CD4-positive, alpha-beta memory T cell (primary cell): ENCODE measurements around the gene TMBIM4. TPM values are rescaled to one million over a fixed set of nuclear protein-coding genes. Genes with fewer than 3 reads are reported as not detected.

Experiments used
- CTCF ChIA-PET: fragments of 350-600 bp; sonication (Branson Sonifier 250); formaldehyde crosslinking; loops from one replicate; lab custom pipeline; 2021; ENCODE audit warnings: inconsistent platforms; ENCODE audit not compliant: partially characterized antibody; lab: Charles Lee
- POLR2A ChIA-PET: fragments of 350-600 bp; sonication (Branson Sonifier 250); formaldehyde crosslinking; loops from one replicate; lab custom pipeline; 2021; ENCODE audit not compliant: partially characterized antibody; lab: Charles Lee
- DNase-seq, 5 donors: peaks; one replicate each; pipeline versions ENCODE4 v3.0.0 to v3.0.0-alpha.2; 2020 to 2022; ENCODE audit warnings: mixed read lengths in 1 of 5
- H3K27ac ChIP-seq: one replicate; pipeline ENCODE4 v1.7.0; 2013; ENCODE audit warnings: low read depth, low read length
- H3K27me3 ChIP-seq: 2 replicates; pipeline ENCODE4 v1.7.0; 2013; ENCODE audit warnings: mild to moderate bottlenecking, low read length, moderate library complexity; ENCODE audit not compliant: insufficient read depth
- H3K36me3 ChIP-seq: 2 replicates; pipeline ENCODE4 v1.7.0; 2013; ENCODE audit warnings: mild to moderate bottlenecking, low read length, moderate library complexity; ENCODE audit not compliant: insufficient read depth
- H3K4me1 ChIP-seq: 2 replicates; pipeline ENCODE4 v1.7.0; 2013; ENCODE audit warnings: mild to moderate bottlenecking, low read length, moderate library complexity; ENCODE audit not compliant: insufficient read depth
- H3K4me3 ChIP-seq, 2 donors: one replicate each; pipeline ENCODE4 v1.7.0; 2013; ENCODE audit warnings: low read length in 2 of 2, mild to moderate bottlenecking in 1 of 2
- H3K9me3 ChIP-seq, 2 donors: one replicate each; pipeline ENCODE4 v1.7.0; 2013; ENCODE audit warnings: low read length in 2 of 2, control low read depth in 1 of 2; ENCODE audit not compliant: control insufficient read depth in 1 of 2
- H3K27ac Mint-ChIP-seq, 7 donors: one replicate each; pipeline ENCODE4 v1.8.0; 2020 to 2021; ENCODE audit warnings: mixed read lengths in 7 of 7, mild to moderate bottlenecking in 6 of 7, inconsistent platforms in 3 of 7, moderate library complexity in 3 of 7
- H3K27me3 Mint-ChIP-seq, 2 donors: one replicate each; pipeline ENCODE4 v1.8.0; 2020 to 2021; ENCODE audit warnings: mixed read lengths in 2 of 2
- H3K36me3 Mint-ChIP-seq, 2 donors: one replicate each; pipeline ENCODE4 v1.8.0; 2020 to 2021; ENCODE audit warnings: mixed read lengths in 2 of 2, inconsistent platforms in 1 of 2, mild to moderate bottlenecking in 1 of 2
- H3K4me1 Mint-ChIP-seq, 4 donors: one replicate each; pipeline ENCODE4 v1.8.0; 2020 to 2021; ENCODE audit warnings: mixed read lengths in 4 of 4, mild to moderate bottlenecking in 1 of 4
- H3K4me3 Mint-ChIP-seq, 8 donors: one replicate each; pipeline ENCODE4 v1.8.0; 2020 to 2021; ENCODE audit warnings: mixed read lengths in 8 of 8, mild to moderate bottlenecking in 7 of 8, moderate library complexity in 6 of 8, inconsistent platforms in 3 of 8
- H3K9me3 Mint-ChIP-seq, 8 donors: one replicate each; pipeline ENCODE4 v1.8.0; 2020 to 2021; ENCODE audit warnings: mixed read lengths in 8 of 8, mild to moderate bottlenecking in 5 of 8, inconsistent platforms in 3 of 8, moderate library complexity in 1 of 8
- intact Hi-C: fragments of 100-400 bp; cut with micrococcal nuclease; formaldehyde crosslinking; loops from one replicate; pipeline ENCODE4 v1.15.1; 2023
- polyA plus RNA-seq, 2 donors: library from polyadenylated mRNA; unstranded; fragments of 300-500 nt; fragmentation: Illumina TruSeq; gene quantifications; one replicate each; pipeline ENCODE4 v1.2.3, GENCODE V29; 2021
- total RNA-seq, 2 experiments: library from RNA; stranded (reverse); gene quantifications; one replicate each; pipeline ENCODE4 v1.2.3, GENCODE V29; 2021

The TMBIM4 gene
- total and polyA plus RNA-seq, 4 experiments from 2014 or later = 98.5 to 486 (median 196) TPM

DNA sequence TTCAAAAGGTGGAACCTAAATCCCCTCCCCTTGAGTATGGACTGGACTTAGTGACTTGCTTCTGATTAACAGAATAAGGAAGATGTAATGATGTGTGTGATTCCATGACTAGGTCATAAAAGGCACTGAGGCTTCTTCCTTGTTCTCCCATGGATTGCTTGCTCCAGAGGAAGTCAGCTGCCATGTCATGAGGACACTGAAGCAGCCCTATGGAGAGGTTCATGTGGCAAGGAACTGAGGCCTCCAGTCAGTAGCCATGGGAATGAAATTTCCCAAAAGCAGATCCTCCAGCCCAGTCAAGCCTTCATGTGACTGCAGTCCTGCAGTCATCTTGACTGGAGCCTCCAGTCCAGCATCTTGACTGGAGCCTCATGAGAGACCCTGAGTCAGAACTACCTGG, 10.7 kb downstream of the TMBIM4 start:
- Mint-ChIP-seq H3K4me1 (peaks cover 35 to 85% (median 64%) of the 10 kb centered on the region in 4 donors), H3K27me3 (no peaks in the 10 kb centered on the region), H3K27ac (peak overlapping the region in 2 of 7 donors; percentile 53 to 57), H3K9me3 (no peaks in the 10 kb centered on the region), H3K4me3 (no peak overlapping the region), H3K36me3 (peaks cover 35 to 43% of the 10 kb centered on the region in 2 donors)
- peaks cover 26% of the 10 kb centered on the region for H3K4me1 ChIP-seq
- CTCF ChIA-PET = interaction anchor here (1.0 to 1.7 kb wide), 3 partner anchors 9 to 111 kb away, joined by 3 to 8 read pairs (median 6); no protein-coding TSS in a partner anchor
- no peak for DNase-seq
- intact Hi-C loops = no loop called here
- no peaks in the 10 kb centered on the region for H3K27me3 ChIP-seq
- H3K4me3 ChIP-seq = no peak overlapping the region
- POLR2A ChIA-PET = interaction anchor here (3.0 kb wide), 1 partner anchor 10 kb away, joined by 25 read pairs; the partner anchor contains the start of gene TMBIM4
- no peaks in the 10 kb centered on the region for H3K9me3 ChIP-seq
- no peak overlapping the region for H3K27ac ChIP-seq
- H3K36me3 ChIP-seq = no peaks in the 10 kb centered on the region

DNA sequence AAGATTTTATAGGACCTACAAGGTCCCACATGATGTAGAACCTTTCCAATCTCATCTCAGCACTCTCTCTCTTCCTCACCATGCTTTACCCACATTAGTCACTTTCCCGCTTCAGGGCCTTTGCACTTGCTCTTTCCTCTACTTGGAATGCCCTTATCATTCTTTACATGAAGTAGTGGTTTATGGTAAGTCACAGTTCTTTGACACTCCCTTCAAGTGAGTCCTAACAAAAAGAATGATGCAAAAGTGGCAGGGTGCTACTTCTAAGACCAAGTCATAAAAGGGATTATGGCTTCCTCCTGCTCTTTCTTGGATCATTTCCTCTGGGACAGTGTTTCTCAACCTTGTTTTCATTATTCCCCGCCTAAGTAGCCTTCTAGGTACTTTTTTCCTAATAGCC, 13.1 kb downstream of the TMBIM4 start:
- Histone ChIP-seq H3K9me3 (no peaks in the 10 kb centered on the region), H3K4me3 (no peak overlapping the region), H3K27me3 (no peaks in the 10 kb centered on the region), H3K36me3 (no peaks in the 10 kb centered on the region), H3K4me1 (peaks cover 7% of the 10 kb centered on the region), H3K27ac (no peak overlapping the region)
- DNase-seq = no peak
- H3K9me3 Mint-ChIP-seq = no peaks in the 10 kb centered on the region
- H3K4me1 Mint-ChIP-seq = peaks cover 22 to 64% (median 49%) of the 10 kb centered on the region in 4 donors
- H3K27ac Mint-ChIP-seq = no peak overlapping the region
- CTCF ChIA-PET = no interaction called here
- intact Hi-C loops = no loop called here
- no peaks in the 10 kb centered on the region for H3K27me3 Mint-ChIP-seq
- H3K4me3 Mint-ChIP-seq = peak overlapping the region in 2 of 8 donors; percentile 4 to 47
- peaks cover 20 to 45% of the 10 kb centered on the region in 2 donors for H3K36me3 Mint-ChIP-seq
- POLR2A ChIA-PET = interaction anchor here (0.7 kb wide), 1 partner anchor 13 kb away, joined by 3 read pairs; the partner anchor contains the start of gene TMBIM4

DNA sequence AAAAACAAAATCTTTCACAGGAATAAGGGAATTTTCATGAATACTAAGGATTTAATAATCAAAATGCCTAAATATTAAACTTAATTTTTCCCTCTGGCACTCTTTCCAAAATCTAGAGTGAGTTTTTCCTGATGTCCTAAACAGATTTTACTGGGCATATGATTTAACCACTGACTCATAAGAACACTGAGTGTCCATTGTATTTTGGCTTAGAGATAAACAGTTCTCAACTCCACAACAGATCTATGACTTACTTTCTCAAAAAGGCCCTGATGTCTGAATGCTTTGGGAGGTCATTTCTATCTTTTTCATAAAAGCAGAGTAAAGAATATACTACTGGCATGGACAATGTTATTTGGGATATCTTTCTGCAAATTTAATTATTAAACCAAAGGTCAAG, 15.0 kb downstream of the TMBIM4 start:
- Histone ChIP-seq H3K4me1 (peaks cover 7% of the 10 kb centered on the region), H3K9me3 (no peaks in the 10 kb centered on the region), H3K27ac (no peak overlapping the region), H3K27me3 (no peaks in the 10 kb centered on the region), H3K36me3 (no peaks in the 10 kb centered on the region), H3K4me3 (no peak overlapping the region)
- POLR2A ChIA-PET = no interaction called here
- Mint-ChIP-seq H3K4me3 (no peak overlapping the region), H3K36me3 (peaks cover 23 to 48% of the 10 kb centered on the region in 2 donors), H3K9me3 (no peaks in the 10 kb centered on the region), H3K27me3 (no peaks in the 10 kb centered on the region), H3K4me1 (peaks cover 22 to 53% (median 42%) of the 10 kb centered on the region in 4 donors), H3K27ac (peak overlapping the region in 1 of 7 donors; percentile 34)
- no peak for DNase-seq
- CTCF ChIA-PET = no interaction called here
- intact Hi-C loops = no loop called here

DNA sequence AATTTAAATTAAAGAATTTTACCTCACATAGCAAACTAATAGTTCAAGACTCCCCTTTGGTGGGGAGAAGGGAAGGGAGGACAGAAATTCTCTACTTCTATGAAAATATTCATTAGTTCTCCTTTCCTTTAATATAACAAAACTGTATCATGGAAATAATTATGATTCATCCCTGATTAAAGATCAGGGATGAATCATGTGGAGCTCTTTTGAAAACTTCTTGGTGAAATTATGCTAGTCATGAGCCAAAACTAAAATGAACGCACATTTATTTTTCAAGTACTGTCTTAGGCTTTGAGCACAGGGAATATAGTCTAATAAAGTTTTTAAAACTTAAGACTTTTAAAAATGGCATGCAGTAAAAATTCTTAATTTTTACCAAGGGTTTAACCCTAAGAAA, 17.1 kb downstream of the TMBIM4 start:
- ChIA-PET POLR2A (no interaction called here), CTCF (no interaction called here)
- Mint-ChIP-seq H3K27me3 (no peaks in the 10 kb centered on the region), H3K4me3 (no peak overlapping the region), H3K36me3 (peaks cover 14 to 49% of the 10 kb centered on the region in 2 donors), H3K4me1 (peaks cover 21 to 47% (median 30%) of the 10 kb centered on the region in 4 donors), H3K27ac (no peak overlapping the region), H3K9me3 (no peaks in the 10 kb centered on the region)
- no peak overlapping the region for H3K4me3 ChIP-seq
- no peaks in the 10 kb centered on the region for H3K27me3 ChIP-seq
- intact Hi-C loops = no loop called here
- no peaks in the 10 kb centered on the region for H3K4me1 ChIP-seq
- H3K9me3 ChIP-seq = no peaks in the 10 kb centered on the region
- H3K36me3 ChIP-seq = peaks cover 7% of the 10 kb centered on the region
- no peak for DNase-seq
- H3K27ac ChIP-seq = no peak overlapping the region

DNA sequence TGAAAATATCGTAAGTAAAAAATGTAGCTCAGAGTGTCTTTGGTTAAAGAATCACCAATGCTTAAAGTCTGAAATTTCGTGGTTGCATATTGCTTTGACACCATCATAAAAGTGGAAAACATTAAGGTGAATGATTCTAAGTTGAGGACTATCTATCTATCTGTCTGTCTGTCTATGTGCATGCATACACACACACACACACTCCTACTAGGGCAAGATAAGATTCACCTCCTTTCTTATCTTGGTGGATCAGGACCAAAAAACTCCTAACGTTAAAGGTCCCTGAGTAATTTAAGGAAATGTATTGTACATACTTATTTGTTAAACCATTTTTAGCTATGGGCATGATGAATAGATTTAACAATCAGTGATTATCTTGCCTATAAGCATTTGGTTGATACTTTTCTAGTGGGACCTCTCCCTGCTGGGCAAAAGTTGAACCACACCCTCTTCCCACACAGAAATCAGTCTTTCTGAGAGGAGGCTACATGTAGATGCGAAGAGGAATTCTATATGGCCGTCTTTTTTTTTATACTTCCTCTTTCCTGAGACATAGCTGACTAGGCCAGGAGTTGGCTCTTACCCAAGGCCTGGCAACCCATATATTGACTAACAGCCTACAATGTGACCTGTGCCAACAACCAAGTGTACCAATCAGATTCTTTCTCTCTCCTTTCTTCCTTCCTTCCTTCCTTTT, 19.9 kb downstream of the TMBIM4 start:
- H3K9me3 ChIP-seq = no peaks in the 10 kb centered on the region
- Mint-ChIP-seq H3K27ac (no peak overlapping the region), H3K36me3 (peaks cover 12 to 53% of the 10 kb centered on the region in 2 donors), H3K4me3 (no peak overlapping the region), H3K27me3 (no peaks in the 10 kb centered on the region), H3K9me3 (no peaks in the 10 kb centered on the region), H3K4me1 (peaks cover 6 to 24% (median 16%) of the 10 kb centered on the region in 4 donors)
- DNase-seq = no peak
- intact Hi-C loops = loop anchor here (10.0 kb wide), 1 partner anchor 255 kb away; no protein-coding TSS in a partner anchor
- no peak overlapping the region for H3K4me3 ChIP-seq
- H3K27me3 ChIP-seq = no peaks in the 10 kb centered on the region
- peaks cover 7% of the 10 kb centered on the region for H3K36me3 ChIP-seq
- ChIA-PET CTCF (interaction anchor here (0.7 to 1.5 kb wide), 2 partner anchors 9 to 23 kb away, joined by 3 to 6 read pairs; no protein-coding TSS in a partner anchor), POLR2A (interaction anchor here (1.6 kb wide), 1 partner anchor 19 kb away, joined by 8 read pairs; the partner anchor contains the start of gene TMBIM4)
- no peak overlapping the region for H3K27ac ChIP-seq
- H3K4me1 ChIP-seq = no peaks in the 10 kb centered on the region

DNA sequence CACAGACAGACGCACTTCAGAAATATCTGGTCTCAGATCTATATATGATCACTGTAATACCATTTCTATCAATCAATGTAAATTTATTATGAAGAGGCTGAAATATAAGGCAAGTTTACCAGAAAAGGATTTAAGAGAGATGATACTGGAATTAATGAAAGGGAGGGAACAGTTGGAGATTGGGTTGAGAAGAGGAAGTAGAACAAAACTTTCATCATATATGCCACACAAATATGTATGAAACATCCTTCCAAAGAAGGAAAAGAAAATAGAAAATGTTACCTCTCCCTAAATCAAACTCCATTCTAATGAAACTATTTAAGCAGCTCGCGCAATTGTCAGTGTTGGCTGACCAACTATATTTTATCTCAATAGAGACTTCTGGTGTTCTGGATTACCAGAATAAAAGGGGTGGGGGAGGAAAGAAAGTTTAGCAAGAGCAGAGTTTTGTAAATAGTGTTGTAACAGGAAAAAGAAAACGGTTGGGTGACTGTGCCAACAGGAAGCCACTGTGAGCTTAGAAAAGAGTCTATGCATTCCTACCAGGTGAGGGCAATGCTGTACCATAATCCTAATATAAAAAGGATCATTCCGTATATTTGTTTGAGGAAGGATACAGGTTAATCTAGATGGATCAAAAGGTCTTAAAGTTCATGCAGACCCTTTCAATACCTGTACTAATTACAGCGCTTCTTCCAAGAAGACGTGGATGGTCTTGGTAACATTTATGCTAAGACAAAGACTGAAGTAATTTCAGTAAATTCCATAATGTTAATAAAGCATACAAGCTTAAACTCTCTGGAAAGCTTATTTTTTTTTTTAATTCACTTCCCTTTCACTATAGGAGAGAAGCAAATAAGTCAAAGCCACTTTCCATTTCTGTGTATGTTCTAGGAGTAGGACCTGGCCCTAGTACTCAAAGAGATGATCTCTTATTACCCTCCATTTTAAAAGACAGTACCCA, 24.7 kb downstream of the TMBIM4 start:
- DNase-seq = no peak
- H3K36me3 Mint-ChIP-seq = peaks cover 47 to 75% of the 10 kb centered on the region in 2 donors
- intact Hi-C loops = loop anchor here (10.0 kb wide), 1 partner anchor 260 kb away; no protein-coding TSS in a partner anchor

More for the DNA sequence above, 24.7 kb downstream of the TMBIM4 start:
- H3K27ac ChIP-seq = no peak overlapping the region
- Mint-ChIP-seq H3K4me1 (peaks cover 4 to 14% (median 8%) of the 10 kb centered on the region in 4 donors), H3K9me3 (peaks cover 2 to 22% (median 16%) of the 10 kb centered on the region in 8 donors), H3K4me3 (no peak overlapping the region), H3K27me3 (no peaks in the 10 kb centered on the region), H3K27ac (peak overlapping the region in 6 of 7 donors; percentile 29 to 72 (median 37))
- no peaks in the 10 kb centered on the region for H3K9me3 ChIP-seq
- no peaks in the 10 kb centered on the region for H3K4me1 ChIP-seq
- H3K36me3 ChIP-seq = peaks cover 28% of the 10 kb centered on the region
- H3K4me3 ChIP-seq = no peak overlapping the region
- no peaks in the 10 kb centered on the region for H3K27me3 ChIP-seq
- ChIA-PET CTCF (interaction anchor here (1.3 kb wide), 1 partner anchor 264 kb away, joined by 3 read pairs; no protein-coding TSS in a partner anchor), POLR2A (no interaction called here)
